ENCODE results near the gene RAB3IL1. TPM values are rescaled to one million over a fixed set of nuclear protein-coding genes. Genes with fewer than 3 reads are reported as not detected.
A peak's percentile ranks its signal among the peaks of the same experiment; 100 is the strongest.

RAB3IL1 gene
- total and polyA plus RNA-seq, 9 of the 15 experiments (the other 6 are each of a cell fraction or from before 2014, with no cell fraction given), result 0.15 to 42.6 (median 15.5) TPM

DNA sequence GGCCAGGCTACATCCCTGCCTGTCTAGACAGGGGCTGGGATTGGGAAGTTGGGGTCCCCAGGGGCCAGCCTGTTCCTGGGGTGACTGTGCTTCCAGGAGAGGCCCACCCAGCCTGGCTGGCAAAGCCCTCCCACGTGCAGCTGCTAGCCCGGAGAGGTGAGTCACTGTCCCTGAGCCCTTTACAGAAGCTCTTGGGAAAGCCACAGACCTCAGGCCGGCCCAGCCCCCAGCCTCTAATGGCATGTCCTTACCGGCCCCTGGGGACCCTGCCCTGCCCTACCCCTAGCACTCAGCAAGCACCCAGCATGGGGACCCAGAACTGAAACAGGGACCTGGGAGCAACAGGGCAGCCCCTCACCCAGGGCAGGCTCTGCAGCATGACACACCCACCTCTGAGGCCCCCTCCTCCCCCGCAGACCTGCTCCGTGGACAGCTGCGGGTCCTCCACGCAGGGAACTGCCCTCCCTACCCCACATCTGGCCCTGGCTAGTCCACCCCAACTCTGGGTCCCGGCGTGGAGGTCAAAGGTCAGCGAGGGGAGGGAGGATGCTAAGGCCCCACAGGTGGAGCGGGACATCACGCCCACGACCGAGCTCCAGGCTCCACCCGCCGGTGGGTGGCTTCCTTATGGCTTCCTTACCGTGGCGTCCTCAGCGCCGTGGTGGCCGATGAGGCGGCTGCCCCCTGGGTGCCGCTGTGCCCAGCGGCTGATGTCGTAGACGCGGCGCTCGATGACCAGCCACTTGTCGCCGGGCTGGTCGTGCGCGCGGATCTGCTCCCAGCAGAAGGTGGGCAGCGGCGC is 26.6 kb downstream of the RAB3IL1 start:
- peak overlapping the region; percentile 92 for H3K4me2 ChIP-seq (ENCODE audit: insufficient read depth, low read length)
- H2AFZ ChIP-seq (ENCODE audit: low read depth, low read length), result peak overlapping the region; percentile 84
- DNase-seq (ENCODE audit: extremely low read depth in 1 of 4, low spot score in 3 of 4), result peak; percentile 67 to 78 (median 71)
- peak overlapping the region; percentile 64 for H3K4me3 ChIP-seq
- BruUV-seq (replicated peaks), result no TSS peak
- H3K9ac ChIP-seq (ENCODE audit: insufficient read depth in 1 of 2, low read depth in 2 of 2, low read length in 2 of 2), result peak overlapping the region; percentile 68 to 94
- no peaks in the 10 kb centered on the region for H4K20me1 ChIP-seq (replicated peaks; ENCODE audit: control insufficient read depth, insufficient read depth, low read length)
- H3K27me3 ChIP-seq (ENCODE audit: control insufficient read depth in 2 of 2, insufficient read depth in 2 of 2, low read length in 2 of 2), result no peaks in the 10 kb centered on the region
- WGBS (ENCODE audit: insufficient coverage, low coverage, missing lambda C conversion rate), result under 1% methylated on average over 36 of the region's 38 CpGs
- H3K27ac ChIP-seq (ENCODE audit: extremely low read depth, low read depth, low read length), result peak overlapping the region; percentile 66
- ChIA-PET CTCF (ENCODE audit: low intra/inter-chr PET ratio) (interaction anchor here (1.2 kb wide), 1 partner anchor 93 kb away, joined by 6 read pairs; no protein-coding TSS in a partner anchor), POLR2A (interaction anchor here (0.6 to 1.4 kb wide), 7 partner anchors 11 to 528 kb away, joined by 3 read pairs; partner anchors contain the start of gene FEN1)
- intact Hi-C loops (cut with micrococcal nuclease), result loop anchor here (2.0 kb wide), 1 partner anchor 94 kb away; no protein-coding TSS in a partner anchor
- H3K9me1 ChIP-seq (ENCODE audit: control insufficient read depth, insufficient read depth, low read length), result peaks cover 3% of the 10 kb centered on the region
- peaks cover 48% of the 10 kb centered on the region for H3K79me2 ChIP-seq (ENCODE audit: control insufficient read depth, insufficient read depth, low read length)
- ATAC-seq, result peak; percentile 53
- H3K9me3 ChIP-seq (replicated peaks; ENCODE audit: control insufficient read depth, insufficient read depth, low read depth, low read length), result no peaks in the 10 kb centered on the region
- peak; percentile 93 for FAIRE-seq
- H3K36me3 ChIP-seq (ENCODE audit: control insufficient read depth, insufficient read depth, low read length), result peaks cover 7% of the 10 kb centered on the region; the same call in 2 of the 3 replicates
- H3K4me1 ChIP-seq (replicated peaks in 1 of 2; ENCODE audit: control insufficient read depth in 2 of 2, insufficient read depth in 2 of 2, low read length in 2 of 2), result peaks cover 18 to 52% of the 10 kb centered on the region in 2 experiments
- in situ Hi-C loops (cut with MboI), result no loop called here
- TF ChIP-seq CHD1 (IDR thresholded peaks at IDR 0.05; ENCODE audit: low read length) (peak; percentile 87), USF1 (CRISPR knock-in tag; IDR thresholded peaks at IDR 0.05) (peak; percentile 68), TEAD2 (tag; IDR thresholded peaks at IDR 0.05) (no peak), ZNF23 (CRISPR knock-in tag; IDR thresholded peaks at IDR 0.05) (no peak), ZNF263 (CRISPR knock-in tag; IDR thresholded peaks at IDR 0.05; ENCODE audit: borderline replicate concordance) (no peak; the same call in 1 of the 2 replicates), GTF2A2 (tag; IDR thresholded peaks at IDR 0.05) (no peak), ATF1 (CRISPR knock-in tag; IDR thresholded peaks at IDR 0.05) (no peak), ATF1 (tag; IDR thresholded peaks at IDR 0.05) (peak; percentile 11; the same call in 1 of the 2 replicates), RBBP5 (IDR thresholded peaks at IDR 0.05; ENCODE audit: borderline replicate concordance, insufficient read depth, low read length, poor library complexity, severe bottlenecking) (peak; percentile 71), HMG20A (CRISPR knock-in tag; conservative IDR thresholded peaks at IDR 0.05) (no peak), ZNF408 (CRISPR knock-in tag; IDR thresholded peaks at IDR 0.05; ENCODE audit: low read depth) (no peak), E2F6 (IDR thresholded peaks at IDR 0.05; ENCODE audit: borderline replicate concordance in 1 of 2, extremely low read depth in 1 of 2, insufficient read depth in 1 of 2, insufficient read length in 1 of 2, low read depth in 1 of 2, low read length in 1 of 2, poor library complexity in 1 of 2, severe bottlenecking in 1 of 2) (peak in 1 of 2 experiments; percentile 21)

Measured in K562 (cell line).